HL-60 (cell line): ENCODE results near the gene AGER.

Experiments used
- DNase-seq, 2 experiments: peaks; one replicate each; pipeline ENCODE4 v3.0.0-alpha.2; 2010 to 2020; ENCODE audit warnings: low read depth in 1 of 2, low spot score in 1 of 2
- H3K27ac ChIP-seq: fragments of 250-450 bp; sonication (Bioruptor Pico); replicated peaks from 2 replicates; pipeline ENCODE4 v1.5.1; 2020; ENCODE audit warnings: mild to moderate bottlenecking, moderate library complexity
- H3K27me3 ChIP-seq: fragments of 250-450 bp; sonication (Bioruptor Pico); 2 replicates; pipeline ENCODE4 v1.5.1; 2021; ENCODE audit warnings: mild to moderate bottlenecking, moderate library complexity; ENCODE audit not compliant: insufficient read depth, poor library complexity, severe bottlenecking
- H3K4me3 ChIP-seq: replicated peaks from 2 replicates; pipeline ENCODE4 v1.5.1; 2011; ENCODE audit warnings: mild to moderate bottlenecking, control low read depth, low read length; ENCODE audit not compliant: insufficient read depth
- CTCF ChIP-seq: IDR thresholded peaks from one replicate; pipeline ENCODE4 v1.5.1; 2011; ENCODE audit warnings: low read length, control low read depth, inconsistent platforms; ENCODE audit not compliant: insufficient read depth
- GABPA ChIP-seq: IDR thresholded peaks from 2 replicates; pipeline ENCODE4 v1.6.1; 2012; ENCODE audit warnings: low read depth
- POLR2AphosphoS5 ChIP-seq: IDR thresholded peaks from 2 replicates; pipeline ENCODE4 v1.6.1; 2012; ENCODE audit warnings: low read depth
- REST ChIP-seq: IDR thresholded peaks from 2 replicates; pipeline ENCODE4 v1.6.1; 2012; ENCODE audit warnings: low read depth; ENCODE audit not compliant: insufficient replicate concordance
- SPI1 ChIP-seq: IDR thresholded peaks from 2 replicates; pipeline ENCODE4 v1.6.1; 2012; ENCODE audit warnings: low read depth, mild to moderate bottlenecking, borderline replicate concordance

The AGER gene

GRCh38 chr6:32177788-32178546 is 6.1 kb downstream of the AGER start, which contains the start of gene RNF5:
RNF5 (plus strand) TSS chr6:32178405; CDS start chr6:32178512, 107 bp downstream.
- peak; percentile 97 to 100 for DNase-seq
- Histone ChIP-seq H3K27ac (peak within 1 kb of the TSS; percentile 86), H3K27me3 (no peaks in the 10 kb centered on the region), H3K4me3 (peak within 1 kb of the TSS; percentile 67)
- TF ChIP-seq SPI1 (peak; percentile 95), REST (no peak), GABPA (no peak), CTCF (no peak), POLR2AphosphoS5 (no peak)

- DNase-seq, result no peak
- H3K4me3 ChIP-seq, result peak overlapping the region; percentile 42
- no peak; the same call in 1 of the 2 replicates for TF ChIP-seq POLR2AphosphoS5
- no peak for TF ChIP-seq GABPA
- TF ChIP-seq SPI1, result no peak
- no peak for TF ChIP-seq REST
- TF ChIP-seq CTCF, result no peak
- H3K27ac ChIP-seq, result peak overlapping the region; percentile 86
- no peaks in the 10 kb centered on the region for H3K27me3 ChIP-seq
Measured at GRCh38 chr6:32177183-32177787, 6.8 kb downstream of the AGER start.

- no peak for TF ChIP-seq SPI1
- TF ChIP-seq CTCF, result no peak
- TF ChIP-seq REST, result no peak
- TF ChIP-seq GABPA, result no peak
- TF ChIP-seq POLR2AphosphoS5, result no peak
- Histone ChIP-seq H3K27ac (peak overlapping the region; percentile 86), H3K4me3 (peak overlapping the region; percentile 92), H3K27me3 (no peaks in the 10 kb centered on the region)
- no peak for DNase-seq
Measured at GRCh38 chr6:32176476-32177182, 7.4 kb downstream of the AGER start.
